GM21528 (cell line): ENCODE data around the gene SLC9A3.

Experiments used
- ATAC-seq: cut with Tn5 transposase; IDR thresholded peaks from one replicate; pipeline ENCODE4 v1.9.1; 2021; ENCODE audit warnings: mild to moderate bottlenecking, moderate library complexity; ENCODE audit not compliant: unreplicated experiment, low FRiP score

The SLC9A3 gene

DNA sequence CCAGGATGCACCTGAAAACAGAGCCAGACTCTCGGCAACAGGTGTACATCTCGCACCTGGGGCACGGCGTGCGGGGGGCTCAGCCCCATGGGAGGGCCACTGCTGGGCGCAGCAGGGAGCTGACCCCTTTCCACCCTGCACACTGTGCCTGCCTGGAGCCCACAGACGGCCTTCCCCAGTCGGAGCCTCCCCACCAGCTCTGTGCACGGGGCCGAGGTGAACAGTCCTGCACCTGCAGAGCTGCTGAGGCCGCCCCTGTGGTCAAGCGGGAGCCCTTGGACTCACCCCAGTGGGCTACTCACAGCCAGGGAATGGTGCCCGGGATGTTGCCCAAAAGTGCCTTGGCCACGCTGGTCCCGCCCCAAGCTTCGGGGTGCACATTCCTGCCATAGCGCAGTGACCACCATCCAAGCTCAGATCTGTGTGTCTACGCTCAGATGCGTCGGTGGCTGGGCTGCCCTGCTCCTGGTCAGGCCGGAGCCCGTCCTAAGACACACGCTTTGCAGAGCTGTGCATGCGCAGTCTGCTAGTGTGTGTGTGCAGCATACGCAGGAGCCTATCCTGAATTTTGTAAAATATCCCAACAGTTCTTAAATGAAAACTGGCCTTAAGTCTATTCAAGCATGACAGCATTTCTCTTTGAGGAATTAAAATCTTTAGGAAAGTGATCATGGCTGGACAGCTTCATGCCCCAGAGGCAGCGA lies 89.7 kb downstream of the SLC9A3 start:
- no peak for ATAC-seq

DNA sequence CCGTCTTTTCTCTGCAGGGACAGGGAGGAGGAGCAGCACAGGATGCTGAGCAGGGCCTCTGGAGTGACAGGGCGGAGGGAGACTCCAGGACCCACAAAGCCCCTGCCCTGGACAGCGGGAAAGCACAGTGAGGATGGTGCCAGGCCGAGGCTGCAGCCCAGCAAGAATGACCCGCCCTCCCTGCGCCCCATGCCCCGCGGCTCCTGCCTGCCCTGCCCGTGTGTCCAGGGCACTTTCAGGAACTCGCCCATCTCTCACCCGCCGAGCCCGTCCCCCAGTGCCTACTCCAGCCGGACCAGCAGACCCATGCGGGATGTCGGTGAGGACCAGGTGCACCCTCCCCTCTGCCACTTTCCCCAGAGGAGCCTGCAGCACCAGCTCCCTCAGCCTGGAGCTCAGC lies 90.4 kb downstream of the SLC9A3 start:
- ATAC-seq, result no peak

DNA sequence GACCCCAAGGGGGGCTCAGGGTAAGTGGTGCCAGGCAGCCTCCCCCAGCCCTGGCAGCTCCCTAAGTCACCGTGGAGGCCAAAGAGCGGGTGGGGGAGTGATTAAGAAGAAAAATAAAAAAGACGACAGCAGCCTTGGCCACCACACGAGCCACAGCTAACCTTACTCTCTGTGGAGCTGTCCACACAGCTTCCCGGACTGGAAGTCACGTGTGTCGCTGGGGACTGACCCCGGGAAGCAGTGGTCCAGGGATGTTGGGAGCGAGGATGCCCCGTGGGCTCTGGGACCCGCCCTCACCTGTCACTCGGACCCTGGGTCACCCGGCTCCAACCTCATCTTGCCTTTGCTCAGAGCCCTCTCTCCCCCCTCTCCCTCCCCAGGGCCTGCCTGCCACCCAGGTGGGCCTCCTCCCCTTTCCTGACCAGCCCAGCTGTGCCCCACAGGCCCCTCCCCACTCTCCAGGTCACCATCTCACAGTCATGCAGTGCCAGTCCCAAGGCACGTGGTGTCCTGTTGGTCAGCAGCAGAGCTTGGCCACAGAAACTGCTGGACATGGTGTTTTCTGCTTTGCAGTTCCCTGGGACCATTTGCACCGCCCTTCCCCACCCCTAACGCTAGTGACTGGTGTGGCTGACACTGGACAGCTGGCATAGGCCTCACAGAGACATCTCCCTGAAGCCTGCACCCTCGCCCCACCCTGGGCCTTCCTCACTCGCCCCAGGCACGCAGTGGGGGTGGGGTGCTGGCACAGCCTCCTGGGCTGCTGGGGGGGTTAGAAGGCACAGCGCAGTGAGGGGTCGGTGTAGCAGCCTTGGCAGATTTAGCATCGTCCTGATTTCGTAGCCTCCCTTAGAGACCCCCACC lies 91.1 kb downstream of the SLC9A3 start:
- no peak for ATAC-seq

DNA sequence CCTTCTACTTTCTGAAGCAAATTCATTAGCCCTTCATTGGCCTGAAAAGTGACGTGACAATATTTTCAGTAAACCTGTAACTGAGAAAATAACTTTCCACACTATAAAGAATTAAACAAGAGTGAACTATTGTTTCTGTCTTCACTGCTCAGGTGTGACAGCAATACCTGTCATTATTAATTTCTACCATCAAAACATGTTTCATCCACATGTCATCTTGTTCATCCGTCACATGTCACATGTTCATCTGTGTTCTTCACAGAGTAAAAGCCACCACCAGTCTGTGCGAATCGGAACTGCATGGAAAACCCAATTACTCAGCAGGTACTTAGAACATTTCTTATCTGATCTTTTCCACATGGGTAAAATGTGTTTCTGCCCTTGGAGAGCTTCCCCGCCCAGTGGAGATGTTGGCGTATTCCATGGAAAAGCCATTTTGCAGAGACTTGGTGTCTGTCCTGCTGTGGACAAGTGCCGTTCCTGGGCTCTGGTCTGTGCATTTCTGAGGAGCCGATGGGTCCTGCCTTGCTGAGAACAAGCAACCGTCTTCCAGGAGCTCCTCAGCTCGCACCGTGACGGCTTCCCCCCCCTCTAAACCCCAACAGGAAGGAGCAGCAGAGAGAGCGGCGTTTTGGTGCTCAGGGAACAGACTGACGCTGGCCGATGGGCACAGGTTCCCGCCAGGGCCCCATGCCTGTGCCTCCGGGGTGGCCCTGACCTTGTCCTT lies 91.9 kb downstream of the SLC9A3 start:
- ATAC-seq, result no peak

DNA sequence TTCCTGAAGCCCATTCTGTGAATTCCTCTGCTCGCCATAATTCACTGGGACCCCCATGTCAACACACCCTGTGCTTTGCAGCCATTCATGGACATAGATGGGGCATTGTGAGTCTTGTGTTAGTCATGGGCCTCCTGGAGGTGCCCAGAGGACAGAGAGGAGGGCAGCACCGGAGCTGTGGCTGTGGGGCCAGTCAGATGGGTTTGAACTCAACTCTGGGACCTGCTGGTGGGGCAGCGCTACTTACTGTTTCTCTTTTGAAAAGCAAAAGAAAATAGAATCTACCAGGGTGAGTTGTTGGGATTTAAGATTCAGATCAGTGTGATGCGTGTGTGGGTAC lies 92.6 kb downstream of the SLC9A3 start:
- no peak for ATAC-seq

DNA sequence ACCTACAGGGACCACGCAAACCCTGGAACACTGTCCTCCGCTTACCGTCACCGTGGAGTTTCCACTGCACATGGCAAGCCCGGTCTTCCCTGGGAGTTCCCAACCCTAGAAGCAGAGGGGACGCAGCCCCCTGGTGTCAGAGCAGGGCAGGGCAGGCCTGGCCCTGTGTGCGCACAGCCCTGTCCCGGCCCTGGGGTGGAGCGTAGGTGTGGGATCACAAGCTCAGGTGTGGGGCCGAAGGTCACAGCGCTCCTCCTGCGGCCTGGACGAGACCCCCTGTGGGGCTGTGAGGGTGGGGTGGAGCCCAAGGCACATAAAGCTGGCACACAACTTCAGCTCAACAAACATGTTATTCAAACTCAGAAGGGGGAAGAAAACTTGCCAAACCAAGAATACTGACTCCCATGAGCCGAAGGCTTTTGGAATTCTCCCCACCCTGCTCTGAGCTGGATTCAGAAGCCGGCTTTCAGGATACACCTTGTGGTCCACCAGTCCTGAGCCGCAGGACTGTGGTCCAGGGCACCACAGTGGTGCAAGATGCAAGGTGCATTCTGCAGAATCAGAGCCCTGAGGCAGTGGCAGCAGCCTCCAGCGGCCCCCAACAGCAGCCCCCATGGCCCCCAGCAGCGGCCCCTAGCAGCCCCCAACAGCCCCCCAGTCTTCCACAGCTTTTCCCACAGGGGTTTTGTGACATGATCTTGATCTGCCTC lies 93.1 kb downstream of the SLC9A3 start:
- ATAC-seq, result no peak

DNA sequence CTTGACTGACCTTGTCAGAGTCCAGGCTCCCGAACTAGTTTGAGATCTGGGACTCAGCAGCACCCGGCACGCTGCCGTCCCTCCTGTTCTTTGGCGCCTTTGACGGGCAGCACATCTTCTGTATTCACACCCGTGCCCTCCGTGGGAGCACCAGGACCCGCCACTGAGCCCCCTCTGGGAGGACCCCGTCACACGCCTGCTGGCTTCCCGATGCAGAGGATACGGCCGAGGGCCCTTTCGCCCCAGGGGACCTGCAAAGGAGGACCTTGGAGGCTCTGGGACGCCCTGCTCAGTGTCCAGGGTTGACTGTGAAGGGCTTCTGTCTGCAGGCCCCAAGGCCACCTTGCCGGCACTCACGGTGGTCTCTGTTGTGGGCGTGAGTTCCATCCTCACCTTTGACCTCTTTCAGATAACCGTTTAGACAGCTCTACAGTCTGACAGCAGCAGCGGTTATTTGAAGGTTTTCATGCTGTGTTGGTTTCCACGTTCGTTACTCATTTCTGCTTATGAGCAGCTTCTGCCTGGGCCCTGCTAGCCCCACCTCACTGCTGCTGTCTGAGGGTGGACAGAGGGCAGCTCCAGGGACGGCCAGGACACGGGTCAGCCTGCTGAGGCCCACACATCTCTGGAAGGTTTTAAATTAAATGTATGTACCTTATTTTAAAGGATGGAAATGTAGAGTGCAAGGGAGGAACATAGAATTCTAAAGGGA lies 93.9 kb downstream of the SLC9A3 start:
- ATAC-seq, result no peak

DNA sequence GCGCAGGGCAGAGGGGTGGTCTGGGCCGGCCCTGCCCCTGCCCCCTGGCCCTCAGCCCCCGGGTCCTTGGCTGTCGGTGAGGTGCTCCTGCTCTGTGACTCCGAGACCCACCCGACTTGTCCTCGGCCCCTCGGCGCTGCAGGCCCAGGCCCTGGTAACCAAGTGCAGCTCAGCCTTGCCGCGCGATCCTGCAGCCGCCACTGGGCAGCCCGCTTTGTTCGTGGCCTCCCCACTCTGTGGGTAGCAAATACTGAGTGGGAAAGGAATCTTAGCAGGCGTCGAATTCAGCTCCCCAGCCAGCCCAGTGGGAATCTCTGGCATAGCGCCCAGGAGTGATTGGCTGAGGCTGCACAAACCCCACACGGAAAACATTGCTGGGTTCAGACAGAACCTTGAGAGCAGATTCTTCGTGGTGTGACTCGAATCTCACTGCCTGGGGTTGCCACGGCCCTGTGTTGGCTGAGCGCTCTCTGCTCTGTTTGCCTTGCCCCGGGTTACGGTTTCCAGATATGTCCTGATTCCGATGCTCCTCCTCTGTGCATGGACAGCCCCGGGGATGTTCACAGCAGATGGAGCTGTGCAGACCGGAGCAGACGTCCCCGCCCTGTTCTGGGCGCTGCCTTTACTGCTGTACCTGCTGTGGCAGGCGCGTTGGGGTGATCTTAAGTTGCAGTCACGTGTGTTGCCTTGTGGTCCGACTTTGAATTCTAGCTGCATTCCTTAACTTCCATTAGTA lies 94.6 kb downstream of the SLC9A3 start:
- no peak for ATAC-seq

DNA sequence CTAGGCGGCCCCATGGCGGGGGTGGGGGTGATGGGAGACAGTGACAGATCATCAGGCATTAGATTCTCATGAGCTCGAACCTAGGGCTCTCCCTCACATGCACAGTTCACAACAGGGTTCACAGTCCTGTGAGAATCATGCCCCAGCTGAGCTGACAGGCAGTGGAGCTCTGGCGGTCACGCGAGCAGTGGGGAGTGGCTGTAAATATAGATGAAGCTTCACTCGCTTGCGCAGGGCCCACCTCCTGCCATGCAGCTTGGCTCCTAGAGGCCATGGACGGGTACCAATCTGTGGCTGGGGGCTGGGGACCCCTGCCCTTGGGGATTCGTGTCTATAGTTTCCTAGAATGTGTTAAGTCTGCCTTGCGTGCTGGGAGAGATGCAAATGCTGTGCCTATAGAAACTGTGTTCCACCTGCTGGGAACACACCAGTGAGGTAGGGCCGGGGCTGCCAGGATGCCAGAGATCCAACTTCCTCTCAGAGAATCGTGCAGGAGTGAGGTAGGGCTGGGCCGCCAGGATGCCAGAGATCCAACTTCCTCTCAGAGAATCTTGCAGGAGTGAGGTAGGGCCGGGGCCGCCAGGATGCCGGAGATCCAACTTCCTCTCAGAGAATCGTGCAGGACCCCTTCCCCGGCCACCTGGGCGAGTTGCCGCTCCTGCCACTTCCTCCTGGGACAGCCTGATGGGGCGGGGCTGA lies 95.3 kb downstream of the SLC9A3 start:
- no peak for ATAC-seq

DNA sequence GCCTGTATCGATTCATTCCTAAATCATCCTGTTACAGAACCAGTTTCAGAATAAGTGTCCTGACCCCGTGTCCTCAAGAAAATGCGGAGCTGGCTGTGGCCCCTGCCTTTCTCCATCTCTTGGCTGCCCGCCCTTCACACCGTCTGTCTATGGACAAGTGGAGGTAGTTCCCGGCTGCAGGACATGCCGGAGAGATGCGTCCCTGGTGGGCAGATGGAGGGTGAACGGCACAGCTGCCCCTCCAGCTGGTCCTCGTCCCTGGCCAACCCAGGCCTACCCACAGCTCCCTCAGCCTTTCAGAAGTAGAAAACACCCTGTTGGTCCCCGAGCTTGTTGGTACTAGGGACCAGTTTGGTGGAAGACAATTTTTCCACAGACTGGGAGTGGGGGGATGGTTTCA lies 96.0 kb downstream of the SLC9A3 start:
- ATAC-seq, result no peak

DNA sequence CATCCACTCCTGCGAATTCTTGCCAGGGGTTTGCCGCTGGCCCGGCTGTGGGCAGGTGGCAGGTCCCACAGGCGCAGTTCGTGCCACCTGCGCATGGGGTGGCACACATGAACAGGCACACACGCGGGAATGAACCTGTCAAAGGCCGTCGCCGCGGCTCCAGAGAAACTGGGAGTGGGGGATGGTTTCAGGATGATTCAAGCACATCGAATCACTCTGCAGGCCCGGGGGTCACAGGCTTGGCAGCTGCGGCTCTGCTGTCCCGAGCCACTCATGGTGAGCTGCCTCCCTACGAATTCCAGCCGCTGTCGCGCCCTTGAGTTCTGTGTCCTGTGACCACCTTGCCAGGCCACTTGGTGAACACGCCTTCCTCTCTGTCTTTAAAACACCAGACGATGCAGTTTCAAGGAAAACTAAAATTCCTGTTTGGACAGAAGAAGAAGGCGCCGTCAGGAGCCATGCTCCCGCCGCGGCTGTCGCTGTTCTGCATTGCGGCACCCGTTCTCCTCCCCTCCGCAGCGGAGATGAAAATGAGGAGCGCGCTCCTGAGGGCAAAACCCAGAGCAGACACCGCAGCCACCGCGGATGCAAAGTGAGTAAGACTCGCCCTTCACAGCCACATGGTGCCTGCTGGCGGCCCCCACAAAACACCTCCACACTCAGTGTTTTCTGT lies 96.7 kb downstream of the SLC9A3 start:
- ATAC-seq, result no peak

DNA sequence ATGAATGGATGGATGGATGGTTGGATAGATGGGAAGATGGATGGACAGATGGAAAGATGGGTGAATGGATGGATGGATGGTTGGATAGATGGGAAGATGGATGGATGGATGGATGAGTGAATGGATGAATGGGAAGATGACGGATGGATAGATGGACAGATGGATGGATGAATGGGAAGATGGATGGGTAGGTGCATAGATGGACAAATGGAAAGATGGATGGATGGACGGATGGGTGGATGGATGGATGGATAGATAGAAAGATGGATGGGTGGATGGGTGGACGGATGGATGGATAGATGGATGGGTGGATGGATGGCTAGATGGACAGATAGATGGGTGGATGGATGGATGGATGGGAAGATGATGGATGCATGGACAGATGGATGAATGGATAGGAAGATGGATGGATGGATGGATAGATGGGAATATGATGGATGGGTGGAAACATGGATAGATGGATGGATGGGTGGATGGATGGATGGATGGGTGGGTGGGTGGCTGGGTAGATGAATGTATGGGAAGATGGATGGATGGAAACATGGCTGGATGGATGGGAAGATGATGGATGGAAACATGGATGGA lies 97.8 kb downstream of the SLC9A3 start:
- ATAC-seq, result no peak

DNA sequence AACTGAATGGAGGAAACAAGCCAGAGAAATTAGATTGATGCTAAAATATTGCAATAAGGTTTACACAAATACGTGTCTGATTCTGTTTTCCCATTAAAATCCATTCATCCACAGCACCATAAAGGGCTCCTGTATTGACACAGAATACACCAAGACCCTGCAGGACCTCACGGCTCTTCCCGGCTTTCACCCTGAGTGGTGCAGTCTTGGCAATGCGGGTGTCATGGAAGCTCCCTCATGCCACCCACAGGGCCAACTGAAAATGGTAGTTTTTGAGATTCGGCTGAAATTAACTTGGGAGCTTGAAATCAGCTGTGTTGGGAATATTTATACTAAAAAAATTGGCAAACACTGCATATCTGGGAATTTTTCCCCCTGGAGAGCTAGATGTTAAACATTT lies 98.5 kb downstream of the SLC9A3 start:
- no peak for ATAC-seq

DNA sequence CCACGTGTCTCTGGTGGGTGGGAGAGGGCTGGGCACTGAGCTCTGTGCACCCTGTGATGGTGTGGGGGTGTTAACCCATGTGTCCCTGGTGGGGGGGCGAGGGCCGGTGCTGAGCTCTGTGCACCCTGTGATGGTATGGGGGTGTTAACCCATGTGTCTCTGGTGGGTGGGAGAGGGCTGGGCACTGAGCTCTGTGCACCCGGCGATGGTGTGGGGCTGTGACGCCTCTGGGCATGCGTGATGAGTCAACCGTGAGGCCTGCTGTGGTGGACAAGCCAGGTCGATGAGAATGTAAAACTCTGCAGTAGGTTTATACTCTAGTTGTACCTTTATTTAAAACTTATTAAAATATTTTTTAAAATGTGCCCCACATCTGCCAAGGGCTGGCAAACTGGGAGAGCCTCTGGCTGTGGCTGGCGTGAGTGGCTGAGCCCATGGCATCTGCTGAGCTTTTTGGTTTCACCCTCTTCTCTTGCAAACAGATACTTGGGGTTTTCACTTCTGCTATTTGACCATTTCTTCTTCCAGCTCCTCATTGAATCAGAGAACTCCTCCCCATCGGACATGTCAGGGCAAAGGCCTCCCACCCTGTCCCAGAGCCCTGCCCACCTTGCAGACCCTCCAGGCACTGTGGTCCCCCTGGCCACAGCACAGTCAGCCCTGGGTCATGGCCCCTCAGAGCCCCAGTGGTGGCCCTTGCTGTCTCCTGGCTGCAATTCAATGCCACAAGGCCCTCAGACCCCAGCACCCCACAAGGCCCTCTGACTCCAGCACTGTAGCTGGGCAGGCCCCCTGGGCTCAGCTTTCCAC lies 99.7 kb downstream of the SLC9A3 start:
- ATAC-seq, result peak; percentile 89

DNA sequence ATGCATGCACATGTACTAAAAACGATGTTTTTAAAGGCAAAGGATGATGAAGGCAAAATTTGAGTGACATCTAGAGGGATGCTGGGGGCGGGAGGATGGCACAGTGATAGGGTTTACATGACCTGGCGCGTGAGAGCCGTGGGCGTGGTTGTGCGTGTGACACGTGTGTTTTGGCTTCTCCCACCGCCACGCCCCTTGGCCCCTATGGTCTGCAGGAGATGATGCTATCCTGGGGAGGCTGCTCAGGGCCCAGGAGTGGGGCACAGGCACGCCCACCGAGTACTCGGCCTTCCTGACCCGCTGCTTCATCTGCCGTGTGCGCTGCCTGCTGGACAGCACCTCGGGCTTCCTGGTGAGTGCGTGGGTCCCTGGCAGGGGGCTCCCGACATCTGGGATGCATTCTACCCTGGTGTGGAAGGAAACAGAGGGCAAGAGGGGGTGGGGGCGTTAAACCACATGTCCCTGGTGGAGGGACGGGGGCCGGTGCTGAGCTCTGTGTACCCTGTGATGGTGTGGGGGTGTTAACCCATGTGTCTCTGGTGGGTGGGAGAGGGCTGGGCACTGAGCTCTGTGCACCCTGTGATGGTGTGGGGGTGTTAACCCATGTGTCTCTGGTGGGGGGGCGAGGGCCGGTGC lies 100.5 kb downstream of the SLC9A3 start:
- no peak for ATAC-seq

DNA sequence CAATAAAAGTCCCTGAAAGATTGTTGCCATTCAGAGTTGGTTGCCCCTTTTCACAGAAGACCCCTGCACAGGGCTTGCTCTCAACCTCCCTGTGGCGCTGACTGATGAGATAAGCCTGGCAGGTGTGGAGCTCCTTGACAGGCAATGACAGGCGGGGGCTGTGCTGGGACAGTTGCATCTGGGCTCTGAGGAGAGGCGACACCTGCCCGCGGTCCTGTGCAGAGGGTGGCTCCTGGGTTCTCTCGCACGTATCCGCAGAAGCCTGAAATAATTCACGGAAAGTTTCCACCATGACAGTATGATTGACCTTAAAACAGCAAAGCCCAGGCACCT lies 101.0 kb downstream of the SLC9A3 start:
- ATAC-seq, result no peak
